Breast epithelium (tissue), 4 donors: ENCODE data around the gene RNU11. TPM values are rescaled to one million over a fixed set of nuclear protein-coding genes. Genes with fewer than 3 reads are reported as not detected.
"Not testable (repeated sequence)": the region's sequence is repeated elsewhere in the genome, so short reads cannot be mapped to it uniquely, and the experiment has no call there.

Experiments
- DNase-seq, 2 donors: peaks; one replicate each; pipeline ENCODE4 v3.0.0-alpha.2; 2019; ENCODE audit warnings: low spot score in 2 of 2
- H3K27ac ChIP-seq, 2 donors: fragments of 200-600 bp; sonication (generic) in 1 of 2; one replicate each; pipeline ENCODE4 v1.5.1; 2016 to 2019; ENCODE audit warnings: mild to moderate bottlenecking in 1 of 2
- H3K27me3 ChIP-seq, 2 donors: fragments of 200-600 bp; sonication (generic) in 1 of 2; one replicate each; pipeline versions ENCODE4 v1.5.1 to v1.6.0; 2017 to 2019; ENCODE audit warnings: control low read depth in 1 of 2, mild to moderate bottlenecking in 1 of 2
- H3K36me3 ChIP-seq: fragments of 200-600 bp; one replicate; pipeline ENCODE4 v1.5.1; 2019
- H3K4me1 ChIP-seq, 2 donors: fragments of 200-600 bp; sonication (generic); one replicate each; pipeline ENCODE4 v1.5.1; 2016 to 2019; ENCODE audit warnings: control low read depth in 1 of 2
- H3K4me3 ChIP-seq, 3 donors: fragments of 200-600 bp; sonication (generic); 1 replicate in 2 of 3; 2 replicates in 1 of 3; pipeline ENCODE4 v1.5.1; 2016 to 2019; ENCODE audit warnings: mild to moderate bottlenecking in 3 of 3, moderate library complexity in 2 of 3
- H3K9me3 ChIP-seq, 2 donors: fragments of 200-600 bp; sonication (generic) in 1 of 2; one replicate each; pipeline ENCODE4 v1.5.1; 2016 to 2019; ENCODE audit warnings: control low read depth in 1 of 2
- CTCF ChIP-seq, 3 donors: fragments of 450-650 bp; IDR thresholded peaks; one replicate each; pipeline ENCODE4 v1.5.1; 2016 to 2017; ENCODE audit warnings: antibody characterized with exemption in 3 of 3, mild to moderate bottlenecking in 3 of 3, moderate library complexity in 3 of 3
- POLR2A ChIP-seq: fragments of 450-650 bp; IDR thresholded peaks from one replicate; pipeline ENCODE4 v1.6.1; 2016; ENCODE audit warnings: antibody characterized with exemption, mild to moderate bottlenecking, moderate library complexity
- POLR2AphosphoS5 ChIP-seq, 3 donors: sonication (generic); formaldehyde crosslinking; IDR thresholded peaks; one replicate each; pipeline ENCODE4 v1.6.1; 2017; ENCODE audit warnings: antibody characterized with exemption in 3 of 3
- intact Hi-C: fragments of 100-400 bp; cut with DNase I; formaldehyde crosslinking; loops from one replicate; pipeline ENCODE4 v1.15.1; 2023; ENCODE audit warnings: low total_unique reads
- total RNA-seq, 3 donors: library from RNA; depleted of rRNA; stranded (reverse); fragments of >200 nt; gene quantifications; one replicate each; pipeline ENCODE4 v1.1.0, GENCODE V29; 2016

RNU11 gene
- total RNA-seq, 3 donors from 2014 or later, result not detected

- Histone ChIP-seq H3K4me3 (no peak overlapping the region), H3K4me1 (peaks cover 0 to 14% of the 10 kb centered on the region in 2 donors), H3K27ac (no peak overlapping the region), H3K36me3 (no peaks in the 10 kb centered on the region), H3K9me3 (no peaks in the 10 kb centered on the region), H3K27me3 (no peaks in the 10 kb centered on the region)
- DNase-seq, result no peak
- intact Hi-C loops, result no loop called here
- TF ChIP-seq POLR2AphosphoS5 (IDR thresholded peaks at IDR 0.05) (no peak), POLR2A (no peak), CTCF (IDR thresholded peaks at IDR 0.05) (no peak)
Observed at GRCh38 chr1:28640766-28641165, 7.6 kb upstream of the RNU11 start.

GRCh38 chr1:28642056-28642846 lies 6.1 kb upstream of the RNU11 start:
- H3K36me3 ChIP-seq, result no peaks in the 10 kb centered on the region
- intact Hi-C loops, result no loop called here
- TF ChIP-seq POLR2AphosphoS5 (IDR thresholded peaks at IDR 0.05) (no peak), POLR2A (no peak), CTCF (IDR thresholded peaks at IDR 0.05) (no peak)
- no peaks in the 10 kb centered on the region for H3K9me3 ChIP-seq
- peaks cover 0 to 14% of the 10 kb centered on the region in 2 donors for H3K4me1 ChIP-seq
- no peaks in the 10 kb centered on the region for H3K27me3 ChIP-seq
- H3K27ac ChIP-seq, result peak overlapping the region; percentile 88 to 90
- no peak for DNase-seq
- H3K4me3 ChIP-seq, result peak overlapping the region; percentile 70 to 83 (median 72)

- intact Hi-C loops, result no loop called here
- peak; percentile 90 for TF ChIP-seq POLR2A
- TF ChIP-seq POLR2AphosphoS5 (IDR thresholded peaks at IDR 0.05), result peak; percentile 87 to 92 (median 90)
- peak; percentile 24 to 57 (median 46) for TF ChIP-seq CTCF (IDR thresholded peaks at IDR 0.05)
- peak within 1 kb of the TSS; percentile 70 to 83 (median 72) for H3K4me3 ChIP-seq
- peaks cover 0 to 14% of the 10 kb centered on the region in 2 donors for H3K4me1 ChIP-seq
- no peaks in the 10 kb centered on the region for H3K27me3 ChIP-seq
- no peaks in the 10 kb centered on the region for H3K9me3 ChIP-seq
- H3K27ac ChIP-seq, result peak within 1 kb of the TSS; percentile 88 to 90
- no peaks in the 10 kb centered on the region for H3K36me3 ChIP-seq
- peak; percentile 88 to 89 for DNase-seq
Observed at GRCh38 chr1:28642847-28643635, 5.4 kb upstream of the RNU11 start, which contains the start of gene TAF12. TSS of gene TAF12 (minus strand) at chr1:28643067. CDS start at chr1:28622081, 20,986 bp downstream.

GRCh38 chr1:28644494-28644893 lies 3.9 kb upstream of the RNU11 start:
- H3K4me3 ChIP-seq, result peak overlapping the region in 1 of 3 donors; percentile 72
- peak overlapping the region; percentile 88 to 90 for H3K27ac ChIP-seq
- TF ChIP-seq CTCF (IDR thresholded peaks at IDR 0.05), result no peak
- TF ChIP-seq POLR2AphosphoS5 (IDR thresholded peaks at IDR 0.05), result no peak
- peaks cover 4 to 14% of the 10 kb centered on the region in 2 donors for H3K4me1 ChIP-seq
- no peaks in the 10 kb centered on the region for H3K27me3 ChIP-seq
- intact Hi-C loops, result no loop called here
- no peaks in the 10 kb centered on the region for H3K36me3 ChIP-seq
- DNase-seq, result no peak
- H3K9me3 ChIP-seq, result no peaks in the 10 kb centered on the region

GRCh38 chr1:28645406-28645805 lies 3.0 kb upstream of the RNU11 start:
- peaks cover 4 to 14% of the 10 kb centered on the region in 2 donors for H3K4me1 ChIP-seq
- intact Hi-C loops, H3K4me3 ChIP-seq, H3K9me3 ChIP-seq, DNase-seq, H3K27ac ChIP-seq, H3K27me3 ChIP-seq, H3K36me3 ChIP-seq: not testable (repeated sequence)
